KOPT-K1 (cell line): ENCODE data around the gene PCNA.

Experiments used
- H3K27ac ChIP-seq: fragments of 200-600 bp; sonication (generic); 2 replicates; pipeline ENCODE4 v1.5.1; 2016; ENCODE audit warnings: antibody characterized with exemption, mild to moderate bottlenecking, low read depth, low read length; ENCODE audit not compliant: poor library complexity, severe bottlenecking
- H3K36me3 ChIP-seq: fragments of 200-600 bp; sonication (generic); 2 replicates; pipeline ENCODE4 v1.5.1; 2017; ENCODE audit warnings: antibody characterized with exemption, mild to moderate bottlenecking, low read length, moderate library complexity; ENCODE audit not compliant: insufficient read depth
- H3K9me3 ChIP-seq: fragments of 200-600 bp; sonication (generic); 2 replicates; pipeline ENCODE4 v1.5.1; 2017; ENCODE audit warnings: antibody characterized with exemption, low read length, mild to moderate bottlenecking; ENCODE audit not compliant: insufficient read depth, poor library complexity, severe bottlenecking

The PCNA gene

GRCh38 chr20:5119435-5120184 lies at the start of gene PCNA:
Gene PCNA (minus strand): TSS chr20:5119958. CDS start chr20:5119798, 160 bp downstream.
- H3K9me3 ChIP-seq, result no peaks in the 10 kb centered on the region
- H3K36me3 ChIP-seq, result peaks cover 45% of the 10 kb centered on the region
- H3K27ac ChIP-seq, result peak within 1 kb of the TSS; percentile 100

GRCh38 chr20:5168651-5169396 lies 49.1 kb upstream of the PCNA start:
- Histone ChIP-seq H3K9me3 (no peaks in the 10 kb centered on the region), H3K27ac (peak overlapping the region; percentile 56), H3K36me3 (peaks cover 8% of the 10 kb centered on the region; the same call in 1 of the 2 replicates)

DNA sequence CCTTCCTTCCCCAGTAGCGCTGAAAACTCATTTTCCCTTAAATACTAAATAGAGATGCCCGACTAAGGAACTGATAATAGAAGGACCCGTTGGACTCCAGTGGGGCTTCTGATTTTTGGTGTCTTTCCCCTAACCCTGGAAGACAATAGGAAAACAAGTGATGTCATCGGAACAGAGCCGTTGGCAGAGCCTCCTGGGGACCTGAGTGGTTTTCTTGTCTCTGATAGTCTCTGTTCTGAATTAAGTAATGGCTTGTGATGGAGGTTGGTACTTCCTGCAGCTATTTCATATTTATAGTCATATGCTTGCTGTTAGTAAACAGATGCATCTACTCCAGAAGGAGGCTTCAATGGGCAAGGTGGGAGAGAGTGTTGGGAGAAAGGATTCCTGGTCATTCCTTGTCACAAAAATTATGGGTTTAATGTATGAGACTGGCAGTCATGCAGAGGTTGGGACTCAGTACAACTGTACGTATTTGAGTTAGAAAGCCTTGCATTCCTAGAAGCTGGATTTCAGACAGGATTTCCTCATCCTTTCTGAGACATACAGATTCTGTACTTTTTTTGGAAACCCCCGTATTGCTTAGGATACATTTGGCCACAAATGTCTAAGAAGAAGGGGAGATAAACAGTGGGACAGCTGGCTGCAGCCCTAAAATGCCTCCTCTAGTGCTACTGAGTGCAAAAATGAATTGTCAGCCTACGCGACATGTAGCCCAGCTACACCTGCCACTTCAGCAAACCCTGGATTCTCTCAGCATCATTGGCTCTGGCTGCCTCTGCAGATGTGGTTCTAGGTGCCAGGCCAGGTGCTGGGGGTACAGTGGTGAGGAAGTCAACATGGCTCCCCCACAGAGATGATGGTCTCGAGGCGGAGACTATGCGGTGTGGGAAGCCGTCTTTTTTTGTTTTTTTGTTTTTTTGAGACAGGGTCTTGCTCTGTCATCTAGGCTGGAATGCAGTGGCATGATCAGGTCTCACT lies 45.2 kb upstream of the PCNA start:
- no peaks in the 10 kb centered on the region for H3K9me3 ChIP-seq
- H3K36me3 ChIP-seq, result no peaks in the 10 kb centered on the region
- no peak overlapping the region for H3K27ac ChIP-seq

DNA sequence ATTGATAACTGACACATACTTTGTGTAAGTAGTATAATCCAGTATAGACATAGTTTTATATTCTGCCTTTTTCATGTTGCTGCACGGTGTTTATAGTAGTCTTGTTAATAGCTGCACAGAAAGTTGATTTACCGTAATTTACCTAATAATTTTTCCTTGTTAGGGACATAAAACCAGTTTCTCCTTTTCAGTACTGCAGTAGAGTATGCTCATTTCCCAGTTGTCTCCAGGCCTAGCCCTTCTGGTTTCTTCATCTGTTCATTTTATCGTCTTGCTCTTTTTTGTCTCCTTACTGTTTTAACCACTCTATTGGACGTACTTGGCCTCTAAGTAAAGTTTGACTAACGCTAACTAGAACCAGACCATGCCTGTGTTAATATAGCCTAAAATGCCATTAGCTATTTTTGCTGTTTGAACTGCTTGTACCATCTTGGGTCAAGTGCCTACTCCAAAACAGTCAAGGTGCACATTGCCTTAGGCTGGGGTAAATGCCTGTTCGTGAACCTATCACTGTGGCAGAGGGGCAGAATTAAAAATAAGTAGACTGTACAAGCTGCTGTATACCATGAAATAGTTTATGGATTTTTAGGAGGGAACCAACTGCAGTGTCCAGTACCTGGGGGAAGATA lies 41.9 kb upstream of the PCNA start:
- no peaks in the 10 kb centered on the region for H3K36me3 ChIP-seq
- no peak overlapping the region for H3K27ac ChIP-seq
- no peaks in the 10 kb centered on the region for H3K9me3 ChIP-seq

GRCh38 chr20:5160882-5161281 lies 41.1 kb upstream of the PCNA start:
- H3K36me3 ChIP-seq, result no peaks in the 10 kb centered on the region
- H3K27ac ChIP-seq, result no peak overlapping the region
- no peaks in the 10 kb centered on the region for H3K9me3 ChIP-seq

DNA sequence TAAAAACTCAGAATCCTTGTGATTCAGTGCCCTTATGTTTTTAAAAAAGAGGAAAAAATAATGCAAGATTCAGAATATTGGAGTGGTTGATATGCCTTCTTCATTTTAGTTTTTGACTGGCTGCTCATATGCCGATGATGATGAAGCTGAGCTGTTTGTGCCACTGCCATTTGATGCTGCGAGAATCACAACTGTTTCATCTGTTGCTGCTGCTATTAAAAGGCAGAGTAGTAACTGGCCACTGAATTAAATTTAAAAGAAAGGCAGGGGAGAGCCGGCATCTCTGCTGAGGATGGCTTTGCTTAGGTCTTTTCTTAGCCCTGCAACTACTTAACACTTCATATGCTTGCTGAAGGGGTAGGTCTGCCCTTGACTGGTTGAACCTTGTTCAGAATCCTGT lies 40.2 kb upstream of the PCNA start:
- no peak overlapping the region for H3K27ac ChIP-seq
- no peaks in the 10 kb centered on the region for H3K9me3 ChIP-seq

DNA sequence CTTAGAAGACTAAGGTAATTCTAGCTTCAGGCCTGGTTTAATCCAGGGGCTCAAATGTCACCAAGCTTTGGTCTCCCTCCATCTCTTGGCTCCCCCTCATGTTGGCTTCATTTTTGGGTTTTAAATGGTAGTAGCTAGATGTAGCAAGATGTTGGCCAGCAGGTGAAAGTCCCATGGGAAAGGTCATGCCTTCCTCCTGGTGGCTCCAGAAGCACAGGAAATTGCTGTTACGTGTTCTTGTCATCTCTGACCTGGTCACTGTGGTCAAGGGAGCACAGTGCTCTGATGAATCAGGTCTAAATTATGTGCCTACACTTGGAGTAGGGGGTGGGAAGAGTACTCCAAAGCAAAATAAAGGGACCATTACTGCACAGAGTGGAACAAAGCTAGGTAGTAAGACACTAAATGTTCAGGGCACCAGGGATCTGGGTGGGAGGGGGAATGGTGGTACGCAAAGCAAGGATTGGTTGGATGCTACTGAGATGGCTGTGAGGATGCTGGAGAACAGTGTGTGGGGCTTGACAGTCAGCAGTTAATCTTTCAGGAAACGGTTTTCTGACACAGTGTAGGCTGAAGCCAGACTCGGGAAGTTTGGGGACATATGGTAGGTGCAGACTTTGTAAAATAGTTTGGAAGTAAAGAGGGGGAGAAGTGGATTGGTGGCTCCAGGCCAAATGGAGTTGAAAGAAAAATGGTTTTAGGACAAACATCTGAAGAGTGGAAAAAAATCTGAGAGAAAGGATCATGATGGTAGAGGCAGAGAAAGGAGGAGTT lies 37.1 kb upstream of the PCNA start:
- no peak overlapping the region for H3K27ac ChIP-seq
- H3K36me3 ChIP-seq, result no peaks in the 10 kb centered on the region; the same call in 1 of the 2 replicates
- no peaks in the 10 kb centered on the region for H3K9me3 ChIP-seq

More for the DNA sequence above, 40.2 kb upstream of the PCNA start:
- H3K36me3 ChIP-seq, result no peaks in the 10 kb centered on the region

DNA sequence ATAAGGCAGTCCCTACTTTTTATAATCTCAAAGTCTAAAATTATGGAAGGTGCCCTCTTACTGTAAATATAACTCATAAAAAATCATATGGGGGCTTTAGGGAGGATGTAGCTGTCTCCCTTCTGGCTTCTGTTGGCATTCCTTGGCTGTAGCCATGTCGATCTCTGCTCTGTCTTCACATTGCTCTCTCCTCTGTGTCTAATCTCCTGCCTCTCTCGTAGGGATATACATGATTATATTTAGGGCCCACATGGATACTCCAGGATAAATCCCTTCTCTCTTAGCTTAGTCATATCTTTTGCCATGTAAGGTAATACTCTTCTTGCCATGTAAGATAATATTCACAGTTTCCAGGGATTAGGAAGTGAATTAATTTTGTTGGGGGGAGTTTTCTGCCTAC lies 35.6 kb upstream of the PCNA start:
- H3K36me3 ChIP-seq, result no peaks in the 10 kb centered on the region; the same call in 1 of the 2 replicates
- no peaks in the 10 kb centered on the region for H3K9me3 ChIP-seq
- H3K27ac ChIP-seq, result no peak overlapping the region

- Histone ChIP-seq H3K9me3 (no peaks in the 10 kb centered on the region), H3K36me3 (no peaks in the 10 kb centered on the region; the same call in 1 of the 2 replicates), H3K27ac (no peak overlapping the region)
Observed at GRCh38 chr20:5154543-5154925, 34.8 kb upstream of the PCNA start.

- Histone ChIP-seq H3K36me3 (no peaks in the 10 kb centered on the region; the same call in 1 of the 2 replicates), H3K27ac (no peak overlapping the region), H3K9me3 (no peaks in the 10 kb centered on the region)
Observed at GRCh38 chr20:5153612-5154542, 34.1 kb upstream of the PCNA start.

DNA sequence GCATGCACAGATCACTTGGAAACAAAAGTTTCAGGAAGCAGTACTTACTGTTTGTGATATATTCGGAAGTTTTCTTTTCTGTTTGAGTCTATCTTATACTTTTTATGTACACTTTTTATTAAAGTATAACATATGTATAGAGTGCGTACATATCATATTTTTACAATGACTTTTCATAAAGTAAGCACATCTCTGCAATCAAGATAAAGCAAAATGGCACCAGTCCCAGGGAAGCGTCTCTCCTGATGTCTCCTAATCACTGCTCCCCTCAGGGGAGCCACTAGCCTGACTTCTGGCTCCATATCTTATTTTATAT lies 33.4 kb upstream of the PCNA start:
- Histone ChIP-seq H3K9me3 (no peaks in the 10 kb centered on the region), H3K27ac (no peak overlapping the region), H3K36me3 (no peaks in the 10 kb centered on the region; the same call in 1 of the 2 replicates)

- Histone ChIP-seq H3K36me3 (no peaks in the 10 kb centered on the region; the same call in 1 of the 2 replicates), H3K27ac (no peak overlapping the region), H3K9me3 (no peaks in the 10 kb centered on the region)
Observed at GRCh38 chr20:5150226-5151076, 30.7 kb upstream of the PCNA start.
